Ascending aorta (tissue), 2 donors: ENCODE data around the gene CCDC200. TPM values are rescaled to one million over a fixed set of nuclear protein-coding genes. Genes with fewer than 3 reads are reported as not detected.

Experiments
- DNase-seq, 2 donors: peaks; one replicate each; pipeline ENCODE4 v3.0.0-alpha.2; 2019; ENCODE audit warnings: low spot score in 2 of 2
- H3K27ac ChIP-seq, 2 donors: fragments of 200-600 bp; sonication (generic); one replicate each; pipeline ENCODE4 v1.5.1; 2016 to 2017; ENCODE audit warnings: mild to moderate bottlenecking in 1 of 2
- H3K27me3 ChIP-seq: fragments of 200-600 bp; sonication (generic); one replicate; pipeline ENCODE4 v1.5.1; 2017
- H3K36me3 ChIP-seq, 2 donors: fragments of 200-600 bp; sonication (generic); one replicate each; pipeline ENCODE4 v1.5.1; 2016
- H3K4me1 ChIP-seq, 2 donors: fragments of 200-600 bp; sonication (generic); one replicate each; pipeline ENCODE4 v1.5.1; 2016 to 2017; ENCODE audit warnings: mild to moderate bottlenecking in 1 of 2
- H3K4me3 ChIP-seq, 2 donors: fragments of 200-600 bp; sonication (generic); one replicate each; pipeline ENCODE4 v1.5.1; 2016 to 2017; ENCODE audit warnings: mild to moderate bottlenecking in 1 of 2
- H3K9me3 ChIP-seq, 2 donors: fragments of 200-600 bp; sonication (generic); one replicate each; pipeline ENCODE4 v1.5.1; 2016
- CTCF ChIP-seq, 3 experiments: fragments of 200-600 bp in 2 of 3; fragments of 450-650 bp in 1 of 3; sonication (generic) in 2 of 3; IDR thresholded peaks; one replicate each; pipeline ENCODE4 v1.5.1; 2016 to 2019; ENCODE audit warnings: antibody characterized with exemption in 3 of 3, mild to moderate bottlenecking in 1 of 3, moderate library complexity in 1 of 3
- intact Hi-C: fragments of 100-400 bp; cut with DNase I; formaldehyde crosslinking; loops from one replicate; pipeline ENCODE4 v1.15.1; 2023
- total RNA-seq: library from RNA; depleted of rRNA; stranded (reverse); fragments of >200 nt; gene quantifications from one replicate; pipeline ENCODE4 v1.1.0, GENCODE V29; 2016

The CCDC200 gene
- total RNA-seq, 1 donor from 2014 or later = not detected

GRCh38 chr17:43226393-43226792 lies 2.0 kb downstream of the CCDC200 start:
- Histone ChIP-seq H3K27ac (no peak overlapping the region), H3K4me1 (no peaks in the 10 kb centered on the region), H3K27me3 (no peaks in the 10 kb centered on the region), H3K36me3 (peaks cover 14 to 17% of the 10 kb centered on the region in 2 donors), H3K9me3 (no peaks in the 10 kb centered on the region), H3K4me3 (no peak overlapping the region)
- no peak for DNase-seq
- intact Hi-C loops = no loop called here
- TF ChIP-seq CTCF (IDR thresholded peaks at IDR 0.05) = no peak

GRCh38 chr17:43224146-43224705 lies 4.2 kb downstream of the CCDC200 start:
- Histone ChIP-seq H3K27ac (no peak overlapping the region), H3K27me3 (no peaks in the 10 kb centered on the region), H3K36me3 (peaks cover 14 to 17% of the 10 kb centered on the region in 2 donors), H3K9me3 (no peaks in the 10 kb centered on the region), H3K4me3 (no peak overlapping the region), H3K4me1 (no peaks in the 10 kb centered on the region)
- DNase-seq = peak in 1 of 2 donors; percentile 37
- intact Hi-C loops = no loop called here
- TF ChIP-seq CTCF (IDR thresholded peaks at IDR 0.05) = no peak

GRCh38 chr17:43220511-43221125 lies 7.8 kb downstream of the CCDC200 start:
- H3K27me3 ChIP-seq = no peaks in the 10 kb centered on the region
- TF ChIP-seq CTCF (IDR thresholded peaks at IDR 0.05) = no peak
- no peak overlapping the region for H3K27ac ChIP-seq
- no peaks in the 10 kb centered on the region for H3K9me3 ChIP-seq
- H3K4me1 ChIP-seq = no peaks in the 10 kb centered on the region
- intact Hi-C loops = no loop called here
- DNase-seq = peak in 1 of 2 donors; percentile 33
- peaks cover 17 to 24% of the 10 kb centered on the region in 2 donors for H3K36me3 ChIP-seq
- H3K4me3 ChIP-seq = no peak overlapping the region

- H3K27ac ChIP-seq = no peak overlapping the region
- H3K9me3 ChIP-seq = no peaks in the 10 kb centered on the region
- H3K4me3 ChIP-seq = no peak overlapping the region
- H3K27me3 ChIP-seq = no peaks in the 10 kb centered on the region
- TF ChIP-seq CTCF (IDR thresholded peaks at IDR 0.05) = no peak
- intact Hi-C loops = no loop called here
- peak in 1 of 2 donors; percentile 40 for DNase-seq
- peaks cover 17 to 24% of the 10 kb centered on the region in 2 donors for H3K36me3 ChIP-seq
- H3K4me1 ChIP-seq = no peaks in the 10 kb centered on the region
Measured at GRCh38 chr17:43219746-43220380, 8.6 kb downstream of the CCDC200 start.

- Histone ChIP-seq H3K27me3 (no peaks in the 10 kb centered on the region), H3K4me1 (no peaks in the 10 kb centered on the region), H3K4me3 (no peak overlapping the region), H3K36me3 (peaks cover 10 to 20% of the 10 kb centered on the region in 2 donors), H3K27ac (no peak overlapping the region), H3K9me3 (no peaks in the 10 kb centered on the region)
- intact Hi-C loops = no loop called here
- no peak for TF ChIP-seq CTCF (IDR thresholded peaks at IDR 0.05)
- peak in 1 of 2 donors; percentile 52 for DNase-seq
Measured at GRCh38 chr17:43219001-43219400, 9.4 kb downstream of the CCDC200 start.
